Stomach (tissue), 9 donors: ENCODE data around the gene EXOC4. TPM values are rescaled to one million over a fixed set of nuclear protein-coding genes. Genes with fewer than 3 reads are reported as not detected.

Experiments
- DNase-seq, 2 donors: peaks; one replicate each; pipeline versions ENCODE4 v3.0.0 to v3.0.0-alpha.2; 2013 to 2019
- H3K27ac ChIP-seq, 5 donors: fragments of 200-600 bp in 4 of 5; sonication (generic) in 4 of 5; one replicate each; pipeline ENCODE4 v1.5.1; 2013 to 2019; ENCODE audit warnings: mild to moderate bottlenecking in 1 of 5, moderate library complexity in 1 of 5
- H3K27me3 ChIP-seq, 3 donors: fragments of 200-600 bp; sonication (generic); one replicate each; pipeline ENCODE4 v1.5.1; 2017 to 2019; ENCODE audit warnings: mixed run types in 1 of 3
- H3K36me3 ChIP-seq, 4 donors: fragments of 200-600 bp; sonication (generic); 1 replicate in 3 of 4; 2 replicates in 1 of 4; pipeline ENCODE4 v1.5.1; 2016 to 2019
- H3K4me1 ChIP-seq, 4 donors: fragments of 200-600 bp; sonication (generic); one replicate each; pipeline ENCODE4 v1.5.1; 2016 to 2019
- H3K4me3 ChIP-seq, 4 donors: fragments of 200-600 bp; sonication (generic) in 3 of 4; one replicate each; pipeline ENCODE4 v1.5.1; 2016 to 2019; ENCODE audit warnings: mild to moderate bottlenecking in 1 of 4
- H3K9me3 ChIP-seq, 4 donors: fragments of 200-600 bp; sonication (generic); one replicate each; pipeline ENCODE4 v1.5.1; 2016 to 2019
- EP300 ChIP-seq: sonication (generic); formaldehyde crosslinking; IDR thresholded peaks from one replicate; pipeline ENCODE4 v1.6.1; 2017; ENCODE audit warnings: antibody characterized with exemption
- POLR2A ChIP-seq, 4 donors: fragments of 450-650 bp; IDR thresholded peaks; one replicate each; pipeline ENCODE4 v1.6.1; 2016; ENCODE audit warnings: antibody characterized with exemption in 4 of 4, control low read depth in 2 of 4, mild to moderate bottlenecking in 1 of 4, moderate library complexity in 1 of 4
- POLR2AphosphoS5 ChIP-seq, 3 donors: sonication (generic); formaldehyde crosslinking; IDR thresholded peaks; one replicate each; pipeline ENCODE4 v1.6.1; 2016; ENCODE audit warnings: antibody characterized with exemption in 3 of 3
- WGBS, 5 donors: extraction: QIAGEN DNeasy Blood & Tissue Kit in 3 of 5; methylation state at CpG; one replicate each; pipeline versions ENCODE4 v1.1.5 to v1.1.7; 2013 to 2018; 5-methylcytosine and 5-hydroxymethylcytosine counted together
- intact Hi-C: fragments of 100-400 bp; cut with DNase I; formaldehyde crosslinking; loops from one replicate; pipeline ENCODE4 v1.15.1; 2023; ENCODE audit warnings: low total_unique reads
- polyA plus RNA-seq, 3 donors: library from polyadenylated mRNA; stranded (reverse); fragments of 200-250 nt; gene quantifications; one replicate each; pipeline ENCODE4 v1.2.3, GENCODE V29; 2013
- total RNA-seq, 5 donors: library from RNA; depleted of rRNA; stranded (reverse); fragments of >200 nt; gene quantifications; one replicate each; pipeline versions ENCODE4 v1.1.0 to v1.2.3, GENCODE V29; 2014 to 2016
- TF ChIP-seq, protein P1 (sequence below), 7 experiments: fragments of 450-650 bp in 4 of 7; fragments of 200-600 bp in 3 of 7; sonication (generic) in 3 of 7; IDR thresholded peaks; one replicate each; pipeline ENCODE4 v1.5.1; 2016 to 2019; ENCODE audit warnings: antibody characterized with exemption in 7 of 7, control low read depth in 2 of 7, mild to moderate bottlenecking in 1 of 7
- donor health status: healthy with polysubstance abuse.
- donor health status: Bipolar disorder and iron deficiency.
- donor health status: healthy.

EXOC4 gene
- total and polyA plus RNA-seq, 8 donors = 14.1 to 339 (median 61.1) TPM

DNA sequence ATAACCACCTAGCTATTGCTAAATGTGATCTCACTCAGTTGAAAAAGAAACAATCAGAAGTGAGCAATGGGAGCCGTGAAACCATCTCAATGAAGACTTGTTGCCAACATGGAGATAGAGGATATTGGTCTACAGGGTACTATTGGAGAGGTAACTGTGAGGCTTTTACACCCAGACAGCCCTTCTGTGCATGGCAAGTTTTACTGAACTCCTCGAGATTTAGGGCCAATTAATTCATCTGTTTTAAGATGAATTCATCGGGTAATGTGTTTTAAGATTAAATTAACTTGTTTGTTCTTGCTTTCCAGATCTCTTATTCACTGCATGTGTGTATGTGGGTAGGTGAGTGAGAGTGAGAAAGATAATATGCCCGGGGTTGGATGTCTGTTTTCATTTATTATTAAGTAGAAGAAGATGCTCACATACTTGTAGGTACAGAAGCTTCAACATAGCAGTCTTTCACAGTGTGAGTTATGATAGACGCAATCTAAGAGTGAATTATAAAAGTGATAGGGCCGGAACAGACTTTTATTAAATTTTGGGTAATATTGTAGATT, 323.8 kb downstream of the EXOC4 start:
- H3K27ac ChIP-seq = no peak overlapping the region
- H3K9me3 ChIP-seq = no peaks in the 10 kb centered on the region
- H3K27me3 ChIP-seq = no peaks in the 10 kb centered on the region
- 87 to 95% (median 93%) methylated on average over 6 of the region's 6 CpGs for WGBS, 5 donors
- H3K4me1 ChIP-seq = no peaks in the 10 kb centered on the region
- no peak for TF ChIP-seq EP300
- TF ChIP-seq POLR2AphosphoS5 (IDR thresholded peaks at IDR 0.05) = no peak
- TF ChIP-seq, protein P1, sequence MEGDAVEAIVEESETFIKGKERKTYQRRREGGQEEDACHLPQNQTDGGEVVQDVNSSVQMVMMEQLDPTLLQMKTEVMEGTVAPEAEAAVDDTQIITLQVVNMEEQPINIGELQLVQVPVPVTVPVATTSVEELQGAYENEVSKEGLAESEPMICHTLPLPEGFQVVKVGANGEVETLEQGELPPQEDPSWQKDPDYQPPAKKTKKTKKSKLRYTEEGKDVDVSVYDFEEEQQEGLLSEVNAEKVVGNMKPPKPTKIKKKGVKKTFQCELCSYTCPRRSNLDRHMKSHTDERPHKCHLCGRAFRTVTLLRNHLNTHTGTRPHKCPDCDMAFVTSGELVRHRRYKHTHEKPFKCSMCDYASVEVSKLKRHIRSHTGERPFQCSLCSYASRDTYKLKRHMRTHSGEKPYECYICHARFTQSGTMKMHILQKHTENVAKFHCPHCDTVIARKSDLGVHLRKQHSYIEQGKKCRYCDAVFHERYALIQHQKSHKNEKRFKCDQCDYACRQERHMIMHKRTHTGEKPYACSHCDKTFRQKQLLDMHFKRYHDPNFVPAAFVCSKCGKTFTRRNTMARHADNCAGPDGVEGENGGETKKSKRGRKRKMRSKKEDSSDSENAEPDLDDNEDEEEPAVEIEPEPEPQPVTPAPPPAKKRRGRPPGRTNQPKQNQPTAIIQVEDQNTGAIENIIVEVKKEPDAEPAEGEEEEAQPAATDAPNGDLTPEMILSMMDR (IDR thresholded peaks at IDR 0.05) = no peak
- TF ChIP-seq POLR2A (IDR thresholded peaks at IDR 0.05) = no peak
- peaks cover 0 to 5% (median 3%) of the 10 kb centered on the region in 4 donors for H3K36me3 ChIP-seq
- DNase-seq = no peak
- H3K4me3 ChIP-seq = no peak overlapping the region
- intact Hi-C loops = no loop called here

DNA sequence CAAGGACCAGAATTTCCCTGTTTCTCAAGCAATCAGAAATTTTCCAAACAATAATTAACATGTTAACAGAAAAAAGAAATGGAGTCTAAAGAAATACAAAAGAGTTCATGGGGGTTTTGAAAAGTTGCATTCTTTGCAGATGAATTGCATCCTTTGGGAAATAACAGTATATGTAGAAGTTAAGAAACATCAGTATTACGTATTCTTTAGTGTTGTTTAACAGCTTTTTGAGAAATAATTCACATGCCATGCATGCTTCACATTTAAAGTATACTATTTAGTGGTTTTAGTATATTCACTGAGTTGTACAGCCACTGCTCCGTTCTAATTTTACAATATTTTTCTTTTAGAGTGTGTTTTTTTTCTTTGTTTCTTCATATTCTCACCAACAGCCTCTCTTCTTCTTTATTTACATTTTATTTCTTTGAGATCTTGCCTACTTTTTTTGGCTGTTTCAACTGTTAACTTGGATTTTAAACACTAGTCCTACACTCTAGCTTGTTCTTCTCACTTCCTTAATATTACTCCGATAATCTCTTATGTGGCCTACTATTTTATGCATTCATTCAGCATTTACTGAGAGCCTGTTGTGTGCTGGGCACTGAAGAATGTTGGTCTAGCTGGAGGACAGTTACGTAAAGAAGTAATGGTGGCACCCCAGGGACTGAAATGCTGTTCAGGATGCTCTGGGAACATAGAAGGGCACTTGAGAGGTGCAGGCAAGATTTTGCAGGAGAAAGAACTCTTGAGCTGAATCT, 330.1 kb downstream of the EXOC4 start:
- Histone ChIP-seq H3K27ac (no peak overlapping the region), H3K9me3 (no peaks in the 10 kb centered on the region), H3K4me1 (no peaks in the 10 kb centered on the region), H3K27me3 (no peaks in the 10 kb centered on the region), H3K36me3 (peaks cover 0 to 5% (median 3%) of the 10 kb centered on the region in 4 donors), H3K4me3 (no peak overlapping the region)
- no peak for DNase-seq
- no peak for TF ChIP-seq POLR2AphosphoS5 (IDR thresholded peaks at IDR 0.05)
- TF ChIP-seq, protein P1 (IDR thresholded peaks at IDR 0.05) = no peak
- TF ChIP-seq EP300 = no peak
- TF ChIP-seq POLR2A (IDR thresholded peaks at IDR 0.05) = no peak
- WGBS, 5 donors = 84 to 94% (median 94%) methylated on average over 4 of the region's 4 CpGs
- intact Hi-C loops = no loop called here

DNA sequence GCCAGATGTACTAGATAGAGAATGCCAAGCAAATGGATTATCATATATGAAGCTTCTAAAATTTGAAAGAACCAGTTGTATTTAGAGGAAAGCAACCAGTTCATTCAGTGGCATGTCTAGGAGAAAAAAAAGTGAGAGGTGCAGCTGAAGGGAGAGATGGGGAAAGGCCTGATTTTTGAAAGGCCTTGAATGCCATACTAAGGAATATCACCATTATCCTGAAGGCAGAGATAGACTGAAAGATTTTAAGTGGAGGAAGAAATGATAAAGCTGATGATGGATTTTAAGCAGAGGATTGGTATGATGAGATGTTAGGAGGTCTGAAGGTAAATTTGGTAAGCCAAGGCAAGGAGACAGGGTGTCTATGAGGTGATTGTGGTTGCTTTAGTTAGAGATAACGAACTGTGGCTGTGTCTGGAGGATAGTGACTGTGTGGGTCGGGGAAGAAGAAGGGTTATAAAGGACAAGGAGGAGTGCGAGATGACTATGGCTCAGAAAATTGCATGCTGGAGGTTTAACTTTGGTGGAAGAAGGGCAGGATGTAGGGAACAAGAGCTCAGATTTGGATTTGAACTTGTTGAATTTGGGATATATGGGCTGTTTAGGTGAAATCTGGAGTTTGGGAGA, 330.8 kb downstream of the EXOC4 start:
- H3K27me3 ChIP-seq = no peaks in the 10 kb centered on the region
- TF ChIP-seq, protein P1 (IDR thresholded peaks at IDR 0.05) = no peak
- no peak for TF ChIP-seq POLR2AphosphoS5 (IDR thresholded peaks at IDR 0.05)
- H3K4me3 ChIP-seq = no peak overlapping the region
- 94 to 97% (median 96%) methylated on average over 3 of the region's 3 CpGs for WGBS, 5 donors
- intact Hi-C loops = no loop called here
- peaks cover 0 to 5% (median 3%) of the 10 kb centered on the region in 4 donors for H3K36me3 ChIP-seq
- DNase-seq = no peak
- H3K27ac ChIP-seq = no peak overlapping the region
- H3K4me1 ChIP-seq = no peaks in the 10 kb centered on the region
- no peaks in the 10 kb centered on the region for H3K9me3 ChIP-seq

DNA sequence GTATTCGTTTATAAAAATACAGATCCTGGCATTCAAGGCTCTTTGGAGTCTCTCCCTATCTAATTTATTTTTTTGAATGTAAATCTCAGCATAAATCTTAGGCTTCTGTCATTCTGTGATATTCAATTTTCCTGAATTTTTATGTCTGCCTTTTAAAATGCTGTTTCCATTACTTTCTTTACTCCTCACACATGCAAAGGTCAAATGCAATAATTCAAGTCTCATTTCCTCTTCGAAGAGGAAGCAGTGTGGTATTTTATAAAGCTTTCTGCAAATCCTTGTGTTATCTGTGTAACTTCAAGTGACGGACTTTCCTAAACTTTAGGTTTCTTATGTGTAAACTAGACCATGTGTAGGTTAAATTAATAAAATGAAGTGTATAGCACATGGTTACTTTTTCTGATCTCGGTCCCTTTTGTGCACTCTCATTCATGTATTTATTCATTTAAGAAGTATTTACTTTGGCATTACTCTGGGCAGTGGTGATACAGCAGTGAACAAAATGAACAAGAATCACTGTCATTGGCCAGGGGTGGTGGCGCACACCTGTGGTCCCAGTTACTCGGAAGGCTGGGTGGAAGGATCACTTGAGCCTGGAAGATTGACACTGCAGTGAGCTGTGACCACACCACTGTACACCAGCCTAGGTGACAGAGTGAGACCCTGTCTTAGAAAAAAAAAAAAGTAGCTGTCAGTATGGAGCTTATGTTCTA, 332.2 kb downstream of the EXOC4 start:
- no peak overlapping the region for H3K27ac ChIP-seq
- TF ChIP-seq EP300 (no peak), POLR2A (IDR thresholded peaks at IDR 0.05) (no peak), POLR2AphosphoS5 (IDR thresholded peaks at IDR 0.05) (no peak)
- TF ChIP-seq, protein P1 (IDR thresholded peaks at IDR 0.05) = no peak
- no peaks in the 10 kb centered on the region for H3K9me3 ChIP-seq
- WGBS, 5 donors = 76 to 89% (median 77%) methylated on average over 6 of the region's 6 CpGs
- H3K4me3 ChIP-seq = no peak overlapping the region
- intact Hi-C loops = no loop called here
- no peaks in the 10 kb centered on the region for H3K27me3 ChIP-seq
- H3K36me3 ChIP-seq = peaks cover 0 to under 1% (median under 1%) of the 10 kb centered on the region in 4 donors
- H3K4me1 ChIP-seq = no peaks in the 10 kb centered on the region
- DNase-seq = no peak
